ENCODE results near the gene UVSSA. TPM values are rescaled to one million over a fixed set of nuclear protein-coding genes. Genes with fewer than 3 reads are reported as not detected.
"Not testable (repeated sequence)": the region's sequence is repeated elsewhere in the genome, so short reads cannot be mapped to it uniquely, and the experiment has no call there.

The UVSSA gene
- polyA plus RNA-seq, 1 experiment, result 5.8 TPM

GRCh38 chr4:1330761-1331590 lies 16.0 kb upstream of the UVSSA start:
- POLR2A ChIA-PET, result no interaction called here

GRCh38 chr4:1331591-1332353 lies 15.2 kb upstream of the UVSSA start:
- no peak for TF ChIP-seq CTCF (IDR thresholded peaks at IDR 0.05; ENCODE audit: insufficient read depth, low read depth, low read length)
- Histone ChIP-seq H3K27me3 (ENCODE audit: control insufficient read depth, insufficient read depth, low read length) (no peaks in the 10 kb centered on the region), H3K36me3 (ENCODE audit: control insufficient read depth, insufficient read depth, low read length) (peaks cover 48% of the 10 kb centered on the region), H3K4me3 (ENCODE audit: low read depth, low read length) (no peak overlapping the region)
- ChIA-PET POLR2A (no interaction called here), CTCF (interaction anchor here (1.2 kb wide), 1 partner anchor 25 kb away, joined by 8 read pairs; no protein-coding TSS in a partner anchor)
- DNase-seq (ENCODE audit: low read depth), result no peak

More at GRCh38 chr4:1330761-1331590, 16.0 kb upstream of the UVSSA start:
- H3K4me3 ChIP-seq (ENCODE audit: low read depth, low read length), result no peak overlapping the region
- peaks cover 50% of the 10 kb centered on the region for H3K36me3 ChIP-seq (ENCODE audit: control insufficient read depth, insufficient read depth, low read length)
- TF ChIP-seq CTCF (IDR thresholded peaks at IDR 0.05; ENCODE audit: insufficient read depth, low read depth, low read length), result no peak
- H3K27me3 ChIP-seq (ENCODE audit: control insufficient read depth, insufficient read depth, low read length), result no peaks in the 10 kb centered on the region
- no peak for DNase-seq (ENCODE audit: low read depth)
- CTCF ChIA-PET, result no interaction called here

GRCh38 chr4:1332686-1333085 lies 14.3 kb upstream of the UVSSA start:
- POLR2A ChIA-PET, result no interaction called here
- no peak for TF ChIP-seq CTCF (IDR thresholded peaks at IDR 0.05; ENCODE audit: insufficient read depth, low read depth, low read length)
- CTCF ChIA-PET, result interaction anchor here (1.2 kb wide), 1 partner anchor 24 kb away, joined by 8 read pairs; no protein-coding TSS in a partner anchor
- H3K27me3 ChIP-seq (ENCODE audit: control insufficient read depth, insufficient read depth, low read length), result no peaks in the 10 kb centered on the region
- no peak for DNase-seq (ENCODE audit: low read depth)
- H3K36me3 ChIP-seq (ENCODE audit: control insufficient read depth, insufficient read depth, low read length), result peaks cover 48% of the 10 kb centered on the region
- no peak overlapping the region for H3K4me3 ChIP-seq (ENCODE audit: low read depth, low read length)

GRCh38 chr4:1333256-1333655 lies 13.8 kb upstream of the UVSSA start:
- no peak overlapping the region for H3K4me3 ChIP-seq (ENCODE audit: low read depth, low read length)
- TF ChIP-seq CTCF (IDR thresholded peaks at IDR 0.05; ENCODE audit: insufficient read depth, low read depth, low read length), result no peak
- peaks cover 47% of the 10 kb centered on the region for H3K36me3 ChIP-seq (ENCODE audit: control insufficient read depth, insufficient read depth, low read length)
- DNase-seq (ENCODE audit: low read depth), result no peak
- H3K27me3 ChIP-seq (ENCODE audit: control insufficient read depth, insufficient read depth, low read length), result no peaks in the 10 kb centered on the region
- POLR2A ChIA-PET, result no interaction called here
- CTCF ChIA-PET, result interaction anchor here (1.2 kb wide), 1 partner anchor 23 kb away, joined by 8 read pairs; no protein-coding TSS in a partner anchor

GRCh38 chr4:1333851-1334578 lies 13.0 kb upstream of the UVSSA start:
- CTCF ChIA-PET; POLR2A ChIA-PET; H3K4me3 ChIP-seq (ENCODE audit: low read depth, low read length); H3K27me3 ChIP-seq (ENCODE audit: control insufficient read depth, insufficient read depth, low read length); DNase-seq (ENCODE audit: low read depth): not testable (repeated sequence)
- H3K36me3 ChIP-seq (ENCODE audit: control insufficient read depth, insufficient read depth, low read length), result peaks cover 46% of the 10 kb centered on the region
